ENCODE results near the gene RARB. TPM values are rescaled to one million over a fixed set of nuclear protein-coding genes. Genes with fewer than 3 reads are reported as not detected.

RARB gene
- total and polyA plus RNA-seq, 9 of the 15 experiments (the other 6 are each of a cell fraction or from before 2014, with no cell fraction given): 0.15 to 1.3 (median 0.27) TPM

DNA sequence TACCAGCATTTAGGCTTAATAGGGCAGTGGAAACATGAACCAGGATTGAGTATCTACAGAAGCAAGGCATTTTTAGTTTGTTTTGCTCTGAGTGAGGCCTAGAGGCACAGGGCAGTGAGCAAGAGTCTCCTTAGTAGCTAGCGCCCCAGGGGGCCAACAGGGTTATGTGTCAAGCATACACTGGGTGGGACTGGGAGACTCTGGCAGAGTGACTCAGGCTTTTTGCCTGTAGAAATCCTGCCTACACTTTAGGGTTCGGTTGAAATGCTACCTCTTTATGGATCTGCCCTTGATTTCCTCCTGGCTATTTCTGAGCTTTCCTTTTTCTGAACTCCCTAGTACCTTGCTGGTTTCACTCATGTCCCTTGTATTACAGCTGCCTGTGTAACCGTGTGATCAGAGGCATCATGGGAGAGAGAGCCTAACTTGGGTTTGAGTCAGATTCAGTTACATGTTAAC, 164.5 kb downstream of the RARB start (continued):
- TF ChIP-seq, protein P1, sequence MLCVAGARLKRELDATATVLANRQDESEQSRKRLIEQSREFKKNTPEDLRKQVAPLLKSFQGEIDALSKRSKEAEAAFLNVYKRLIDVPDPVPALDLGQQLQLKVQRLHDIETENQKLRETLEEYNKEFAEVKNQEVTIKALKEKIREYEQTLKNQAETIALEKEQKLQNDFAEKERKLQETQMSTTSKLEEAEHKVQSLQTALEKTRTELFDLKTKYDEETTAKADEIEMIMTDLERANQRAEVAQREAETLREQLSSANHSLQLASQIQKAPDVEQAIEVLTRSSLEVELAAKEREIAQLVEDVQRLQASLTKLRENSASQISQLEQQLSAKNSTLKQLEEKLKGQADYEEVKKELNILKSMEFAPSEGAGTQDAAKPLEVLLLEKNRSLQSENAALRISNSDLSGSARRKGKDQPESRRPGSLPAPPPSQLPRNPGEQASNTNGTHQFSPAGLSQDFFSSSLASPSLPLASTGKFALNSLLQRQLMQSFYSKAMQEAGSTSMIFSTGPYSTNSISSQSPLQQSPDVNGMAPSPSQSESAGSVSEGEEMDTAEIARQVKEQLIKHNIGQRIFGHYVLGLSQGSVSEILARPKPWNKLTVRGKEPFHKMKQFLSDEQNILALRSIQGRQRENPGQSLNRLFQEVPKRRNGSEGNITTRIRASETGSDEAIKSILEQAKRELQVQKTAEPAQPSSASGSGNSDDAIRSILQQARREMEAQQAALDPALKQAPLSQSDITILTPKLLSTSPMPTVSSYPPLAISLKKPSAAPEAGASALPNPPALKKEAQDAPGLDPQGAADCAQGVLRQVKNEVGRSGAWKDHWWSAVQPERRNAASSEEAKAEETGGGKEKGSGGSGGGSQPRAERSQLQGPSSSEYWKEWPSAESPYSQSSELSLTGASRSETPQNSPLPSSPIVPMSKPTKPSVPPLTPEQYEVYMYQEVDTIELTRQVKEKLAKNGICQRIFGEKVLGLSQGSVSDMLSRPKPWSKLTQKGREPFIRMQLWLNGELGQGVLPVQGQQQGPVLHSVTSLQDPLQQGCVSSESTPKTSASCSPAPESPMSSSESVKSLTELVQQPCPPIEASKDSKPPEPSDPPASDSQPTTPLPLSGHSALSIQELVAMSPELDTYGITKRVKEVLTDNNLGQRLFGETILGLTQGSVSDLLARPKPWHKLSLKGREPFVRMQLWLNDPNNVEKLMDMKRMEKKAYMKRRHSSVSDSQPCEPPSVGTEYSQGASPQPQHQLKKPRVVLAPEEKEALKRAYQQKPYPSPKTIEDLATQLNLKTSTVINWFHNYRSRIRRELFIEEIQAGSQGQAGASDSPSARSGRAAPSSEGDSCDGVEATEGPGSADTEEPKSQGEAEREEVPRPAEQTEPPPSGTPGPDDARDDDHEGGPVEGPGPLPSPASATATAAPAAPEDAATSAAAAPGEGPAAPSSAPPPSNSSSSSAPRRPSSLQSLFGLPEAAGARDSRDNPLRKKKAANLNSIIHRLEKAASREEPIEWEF (CRISPR knock-in tag; IDR thresholded peaks at IDR 0.05): no peak
- TF ChIP-seq SMAD2 (IDR thresholded peaks at IDR 0.05; ENCODE audit: low read depth, low read length): no peak
- no peak for TF ChIP-seq CBFB (CRISPR knock-in tag; IDR thresholded peaks at IDR 0.05)
- TF ChIP-seq, protein P2, sequence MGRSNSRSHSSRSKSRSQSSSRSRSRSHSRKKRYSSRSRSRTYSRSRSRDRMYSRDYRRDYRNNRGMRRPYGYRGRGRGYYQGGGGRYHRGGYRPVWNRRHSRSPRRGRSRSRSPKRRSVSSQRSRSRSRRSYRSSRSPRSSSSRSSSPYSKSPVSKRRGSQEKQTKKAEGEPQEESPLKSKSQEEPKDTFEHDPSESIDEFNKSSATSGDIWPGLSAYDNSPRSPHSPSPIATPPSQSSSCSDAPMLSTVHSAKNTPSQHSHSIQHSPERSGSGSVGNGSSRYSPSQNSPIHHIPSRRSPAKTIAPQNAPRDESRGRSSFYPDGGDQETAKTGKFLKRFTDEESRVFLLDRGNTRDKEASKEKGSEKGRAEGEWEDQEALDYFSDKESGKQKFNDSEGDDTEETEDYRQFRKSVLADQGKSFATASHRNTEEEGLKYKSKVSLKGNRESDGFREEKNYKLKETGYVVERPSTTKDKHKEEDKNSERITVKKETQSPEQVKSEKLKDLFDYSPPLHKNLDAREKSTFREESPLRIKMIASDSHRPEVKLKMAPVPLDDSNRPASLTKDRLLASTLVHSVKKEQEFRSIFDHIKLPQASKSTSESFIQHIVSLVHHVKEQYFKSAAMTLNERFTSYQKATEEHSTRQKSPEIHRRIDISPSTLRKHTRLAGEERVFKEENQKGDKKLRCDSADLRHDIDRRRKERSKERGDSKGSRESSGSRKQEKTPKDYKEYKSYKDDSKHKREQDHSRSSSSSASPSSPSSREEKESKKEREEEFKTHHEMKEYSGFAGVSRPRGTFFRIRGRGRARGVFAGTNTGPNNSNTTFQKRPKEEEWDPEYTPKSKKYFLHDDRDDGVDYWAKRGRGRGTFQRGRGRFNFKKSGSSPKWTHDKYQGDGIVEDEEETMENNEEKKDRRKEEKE (IDR thresholded peaks at IDR 0.05; ENCODE audit: borderline replicate concordance in 1 of 2, control insufficient read depth in 1 of 2, low read depth in 2 of 2, low read length in 1 of 2): peak in 1 of 2 experiments; percentile 81; a peak in 2 of 4 replicates
- TF ChIP-seq POLR3G (IDR thresholded peaks at IDR 0.05; ENCODE audit: extremely low read depth, insufficient read length, insufficient replicate concordance): no peak
- no peak for TF ChIP-seq ZNF445 (CRISPR knock-in tag; IDR thresholded peaks at IDR 0.05; ENCODE audit: low read depth)
- TF ChIP-seq SAFB2 (IDR thresholded peaks at IDR 0.05; ENCODE audit: borderline replicate concordance, low read depth, low read length, severe bottlenecking): no peak
- TF ChIP-seq ZKSCAN1 (IDR thresholded peaks at IDR 0.05; ENCODE audit: low read depth, low read length): peak; percentile 17; the same call in 1 of the 2 replicates
- TF ChIP-seq PHF20 (IDR thresholded peaks at IDR 0.05; ENCODE audit: partially characterized antibody): no peak
- no peak for TF ChIP-seq L3MBTL2 (IDR thresholded peaks at IDR 0.05)
- TF ChIP-seq MEIS2 (IDR thresholded peaks at IDR 0.05; ENCODE audit: partially characterized antibody): no peak
- TF ChIP-seq NFE2 (IDR thresholded peaks at IDR 0.05; ENCODE audit: low read depth): peak; percentile 98
- TF ChIP-seq, protein P3, sequence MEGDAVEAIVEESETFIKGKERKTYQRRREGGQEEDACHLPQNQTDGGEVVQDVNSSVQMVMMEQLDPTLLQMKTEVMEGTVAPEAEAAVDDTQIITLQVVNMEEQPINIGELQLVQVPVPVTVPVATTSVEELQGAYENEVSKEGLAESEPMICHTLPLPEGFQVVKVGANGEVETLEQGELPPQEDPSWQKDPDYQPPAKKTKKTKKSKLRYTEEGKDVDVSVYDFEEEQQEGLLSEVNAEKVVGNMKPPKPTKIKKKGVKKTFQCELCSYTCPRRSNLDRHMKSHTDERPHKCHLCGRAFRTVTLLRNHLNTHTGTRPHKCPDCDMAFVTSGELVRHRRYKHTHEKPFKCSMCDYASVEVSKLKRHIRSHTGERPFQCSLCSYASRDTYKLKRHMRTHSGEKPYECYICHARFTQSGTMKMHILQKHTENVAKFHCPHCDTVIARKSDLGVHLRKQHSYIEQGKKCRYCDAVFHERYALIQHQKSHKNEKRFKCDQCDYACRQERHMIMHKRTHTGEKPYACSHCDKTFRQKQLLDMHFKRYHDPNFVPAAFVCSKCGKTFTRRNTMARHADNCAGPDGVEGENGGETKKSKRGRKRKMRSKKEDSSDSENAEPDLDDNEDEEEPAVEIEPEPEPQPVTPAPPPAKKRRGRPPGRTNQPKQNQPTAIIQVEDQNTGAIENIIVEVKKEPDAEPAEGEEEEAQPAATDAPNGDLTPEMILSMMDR (IDR thresholded peaks at IDR 0.05 in 2 of 3, conservative IDR thresholded peaks at IDR 0.05 in 1 of 3; ENCODE audit: insufficient read depth in 2 of 3, low read depth in 1 of 3, low read length in 3 of 3): peak; percentile 73 to 80 (median 77)
- peak; percentile 29; the same call in 1 of the 2 replicates for TF ChIP-seq SMC3 (conservative IDR thresholded peaks at IDR 0.05; ENCODE audit: insufficient read depth, low read depth, low read length)
- no peak for TF ChIP-seq HMG20B (CRISPR knock-in tag; IDR thresholded peaks at IDR 0.05)
- no peak for TF ChIP-seq PHB2 (IDR thresholded peaks at IDR 0.05; ENCODE audit: low read depth)
- TF ChIP-seq MED1 (CRISPR knock-in tag; IDR thresholded peaks at IDR 0.05; ENCODE audit: borderline replicate concordance): no peak
- TF ChIP-seq POLR2A (conservative IDR thresholded peaks at IDR 0.05): peak; percentile 68

Data from K562 (cell line).